GM12873 (cell line): ENCODE results near the gene ERC2.
A peak's percentile ranks its signal among the peaks of the same experiment; 100 is the strongest.

Experiments used
- TF ChIP-seq, protein P1 (sequence below): IDR thresholded peaks from 2 replicates; pipeline ENCODE4 v1.5.1; 2012; ENCODE audit warnings: low read depth, mild to moderate bottlenecking, moderate library complexity, low read length, control low read depth; ENCODE audit not compliant: insufficient read depth; ENCODE audit errors: missing control alignments

ERC2 gene

DNA sequence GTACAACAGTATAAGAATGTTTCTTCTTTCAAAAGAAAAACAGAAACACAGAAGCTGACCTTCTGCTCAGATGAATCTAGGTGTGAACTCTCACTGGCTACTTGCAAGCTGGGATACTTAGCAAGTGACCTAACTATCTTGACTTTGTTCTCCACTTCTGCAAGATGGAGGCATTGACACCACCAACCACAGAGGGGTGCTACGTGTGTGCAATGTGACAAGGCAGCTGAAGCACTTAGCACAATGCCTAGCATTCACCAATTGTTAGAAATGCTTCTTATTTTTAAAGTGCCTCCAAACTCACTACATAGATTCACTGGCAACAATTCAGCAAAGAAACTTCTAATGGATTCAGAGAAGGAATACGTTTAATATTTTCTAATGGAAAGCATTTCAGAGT lies 649.8 kb downstream of the ERC2 start:
- TF ChIP-seq, protein P1, sequence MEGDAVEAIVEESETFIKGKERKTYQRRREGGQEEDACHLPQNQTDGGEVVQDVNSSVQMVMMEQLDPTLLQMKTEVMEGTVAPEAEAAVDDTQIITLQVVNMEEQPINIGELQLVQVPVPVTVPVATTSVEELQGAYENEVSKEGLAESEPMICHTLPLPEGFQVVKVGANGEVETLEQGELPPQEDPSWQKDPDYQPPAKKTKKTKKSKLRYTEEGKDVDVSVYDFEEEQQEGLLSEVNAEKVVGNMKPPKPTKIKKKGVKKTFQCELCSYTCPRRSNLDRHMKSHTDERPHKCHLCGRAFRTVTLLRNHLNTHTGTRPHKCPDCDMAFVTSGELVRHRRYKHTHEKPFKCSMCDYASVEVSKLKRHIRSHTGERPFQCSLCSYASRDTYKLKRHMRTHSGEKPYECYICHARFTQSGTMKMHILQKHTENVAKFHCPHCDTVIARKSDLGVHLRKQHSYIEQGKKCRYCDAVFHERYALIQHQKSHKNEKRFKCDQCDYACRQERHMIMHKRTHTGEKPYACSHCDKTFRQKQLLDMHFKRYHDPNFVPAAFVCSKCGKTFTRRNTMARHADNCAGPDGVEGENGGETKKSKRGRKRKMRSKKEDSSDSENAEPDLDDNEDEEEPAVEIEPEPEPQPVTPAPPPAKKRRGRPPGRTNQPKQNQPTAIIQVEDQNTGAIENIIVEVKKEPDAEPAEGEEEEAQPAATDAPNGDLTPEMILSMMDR: peak; percentile 5

DNA sequence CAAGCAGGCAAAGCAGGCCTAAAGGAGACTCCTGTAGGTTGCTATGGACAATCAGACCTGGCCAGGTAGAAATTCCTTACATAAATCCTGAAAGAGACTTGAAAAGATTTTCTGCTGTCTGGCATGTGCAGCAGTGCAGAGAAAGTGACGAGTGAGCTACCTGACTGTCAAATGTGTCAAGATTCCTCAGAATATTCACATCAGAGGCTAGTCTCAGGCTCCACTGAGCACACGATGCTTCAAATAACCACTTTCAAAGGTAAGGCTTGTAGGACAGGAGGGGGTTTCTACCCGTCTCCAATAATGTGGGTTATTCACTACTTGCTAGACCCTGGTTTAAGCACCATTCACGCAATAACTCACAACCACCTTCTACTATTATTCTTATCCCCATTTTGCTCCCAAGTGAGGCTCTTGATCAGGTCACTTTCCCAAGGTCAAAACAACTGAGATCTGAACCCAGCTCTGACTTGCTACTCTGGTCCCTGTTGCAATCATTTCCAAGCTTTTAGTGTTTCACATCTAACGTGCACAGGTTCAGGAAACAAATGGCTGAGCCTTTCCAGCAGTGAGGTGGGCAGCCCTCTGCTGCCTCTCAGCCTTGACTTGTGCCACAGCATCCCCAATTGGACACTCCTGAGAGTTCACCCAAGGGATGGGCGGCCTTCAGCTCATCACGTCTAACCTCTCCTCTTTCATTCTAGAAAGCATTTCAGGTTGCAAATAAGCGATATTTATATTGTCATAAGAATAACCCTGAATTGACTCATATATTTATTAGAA lies 651.3 kb downstream of the ERC2 start:
- TF ChIP-seq, protein P1: no peak

DNA sequence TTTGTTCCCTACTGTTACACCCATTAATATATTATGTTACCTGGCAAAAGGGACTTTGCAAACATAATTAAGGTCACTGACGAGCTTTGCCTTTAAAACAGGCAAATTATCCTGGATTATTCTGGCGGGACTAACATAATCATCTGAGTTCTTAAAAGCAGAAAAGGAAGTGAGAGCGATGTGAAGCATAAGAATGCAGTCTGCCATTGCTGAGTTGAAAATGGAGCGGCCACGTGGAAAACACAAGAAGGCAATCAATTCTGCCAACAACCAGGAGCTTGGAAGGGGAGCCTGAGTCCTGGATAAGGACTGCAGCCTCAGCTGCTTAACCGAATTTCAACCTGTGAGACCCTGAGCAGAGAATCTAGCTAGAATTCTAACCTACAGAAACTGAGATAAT lies 653.0 kb downstream of the ERC2 start:
- TF ChIP-seq, protein P1: no peak

DNA sequence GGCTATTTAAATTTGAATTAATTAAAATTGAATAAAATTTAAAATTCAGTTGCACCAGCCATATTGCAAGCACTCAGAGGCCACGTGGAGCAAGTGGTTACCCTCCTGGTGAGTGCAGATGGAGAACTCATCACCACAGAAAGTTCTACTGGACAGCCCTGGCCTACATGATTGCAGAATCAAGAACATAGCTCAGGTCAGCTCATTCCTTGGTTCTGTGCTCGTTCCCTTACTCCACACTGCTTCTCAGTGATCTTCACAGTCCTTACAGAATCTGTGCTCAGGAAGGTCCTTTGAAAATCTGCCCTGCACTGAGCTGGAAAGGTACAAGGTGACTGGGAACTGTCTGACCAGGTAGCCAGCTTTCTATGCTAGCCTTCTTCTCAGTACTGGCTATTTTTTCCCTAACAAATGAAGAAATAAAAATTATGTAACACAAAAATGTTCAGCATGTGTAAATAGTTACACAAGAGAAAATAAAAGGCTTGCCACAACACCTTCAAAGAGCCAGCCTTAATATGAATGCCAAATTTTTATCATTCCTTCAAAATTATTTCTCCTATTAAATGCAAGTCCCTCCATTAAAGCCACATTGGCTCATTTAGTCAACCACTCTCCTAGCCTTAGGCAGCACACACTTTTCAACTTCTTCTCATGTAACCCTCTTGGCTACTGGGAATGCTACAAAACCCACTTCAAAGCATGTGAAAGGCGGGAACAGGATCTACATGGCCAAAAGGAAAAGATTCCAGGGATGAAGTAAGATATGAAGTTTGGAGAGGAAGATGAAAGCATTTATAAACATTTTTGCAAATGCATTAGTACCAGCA lies 654.8 kb downstream of the ERC2 start:
- TF ChIP-seq, protein P1: no peak

DNA sequence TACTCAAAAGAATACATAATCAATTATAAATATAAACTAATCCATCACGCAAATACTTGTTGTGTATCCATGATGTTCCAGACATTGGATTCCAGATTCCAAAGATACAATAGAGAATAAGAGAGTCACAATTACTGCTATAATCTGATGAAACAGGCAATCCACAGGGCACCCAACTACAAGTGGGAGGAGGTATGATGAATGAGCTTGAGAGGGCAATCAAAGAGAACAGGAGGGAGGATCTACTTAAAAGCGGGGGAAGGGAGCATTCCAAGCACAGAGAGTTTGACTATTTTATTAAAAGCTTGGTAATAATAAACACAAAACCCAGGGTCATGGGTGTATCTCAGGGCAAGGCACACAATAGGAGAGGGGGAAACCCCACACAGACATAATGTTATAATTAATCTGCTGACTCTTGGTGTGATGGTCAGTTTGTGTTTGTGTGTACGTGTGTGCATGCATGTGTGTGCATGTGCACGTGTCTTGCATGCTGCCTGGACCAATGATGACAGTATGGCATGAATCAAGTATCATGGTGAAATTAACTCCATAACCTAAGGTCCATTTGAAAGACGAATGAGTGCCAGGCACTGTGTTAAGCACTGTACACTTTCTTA lies 655.8 kb downstream of the ERC2 start:
- TF ChIP-seq, protein P1: no peak

DNA sequence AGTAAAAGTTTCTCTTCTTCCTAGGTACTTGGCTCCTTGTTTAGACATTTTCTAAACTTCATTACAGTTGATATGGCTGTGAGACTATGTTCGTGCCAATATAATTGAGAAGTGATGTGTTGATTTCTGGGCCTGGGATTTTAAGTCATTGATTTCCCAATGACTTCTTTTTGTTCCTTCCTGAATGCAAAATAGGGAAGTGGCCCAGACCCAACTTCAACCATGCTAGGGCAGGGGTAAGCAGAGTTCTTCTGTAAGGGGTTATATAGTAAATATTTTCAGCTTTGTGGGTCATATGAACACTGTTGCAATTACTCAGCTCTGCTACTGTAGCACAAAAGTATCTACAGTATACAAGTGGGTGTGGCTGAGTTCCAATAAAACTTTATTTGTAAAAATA lies 661.1 kb downstream of the ERC2 start:
- TF ChIP-seq, protein P1: no peak

DNA sequence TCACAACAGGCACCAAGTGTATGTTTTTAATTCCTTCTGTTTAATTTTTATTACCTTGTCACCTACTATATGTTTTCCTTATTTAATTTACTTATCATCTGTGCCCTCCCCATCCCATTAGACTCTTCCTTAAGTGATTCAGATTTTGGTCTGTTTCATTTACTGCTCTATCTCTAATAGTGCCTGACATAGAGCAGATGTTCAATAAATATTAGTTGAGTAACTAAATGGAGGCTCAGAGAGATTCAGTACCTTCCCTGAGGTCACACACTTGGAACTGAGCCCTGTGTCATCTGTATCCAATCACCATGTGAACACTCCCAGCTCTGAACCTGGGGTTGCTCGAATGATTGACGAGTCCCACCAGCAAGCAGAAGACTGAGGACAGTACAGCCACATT lies 663.1 kb downstream of the ERC2 start:
- TF ChIP-seq, protein P1: no peak
